GM23248 (cell line): ENCODE data around the gene WEE1. TPM values are rescaled to one million over a fixed set of nuclear protein-coding genes. Genes with fewer than 3 reads are reported as not detected.
A peak's percentile ranks its signal among the peaks of the same experiment; 100 is the strongest.

ENCODE experiments used
- DNase-seq: peaks from one replicate; pipeline ENCODE4 v3.0.0-alpha.2; 2015
- H2AFZ ChIP-seq: fragments of 200-600 bp; sonication (generic); 2 replicates; pipeline ENCODE4 v1.6.1; 2016; ENCODE audit warnings: antibody characterized with exemption
- H3F3A ChIP-seq: fragments of 200-600 bp; sonication (generic); 2 replicates; pipeline ENCODE4 v1.6.1; 2016; ENCODE audit warnings: mild to moderate bottlenecking, antibody characterized with exemption, mixed run types; ENCODE audit not compliant: insufficient read depth
- H3K27ac ChIP-seq: fragments of 200-600 bp; sonication (generic); 2 replicates; pipeline ENCODE4 v1.5.1; 2016; ENCODE audit warnings: mild to moderate bottlenecking
- H3K27me3 ChIP-seq: fragments of 200-600 bp; sonication (generic); replicated peaks from 2 replicates; pipeline ENCODE4 v1.6.1; 2016; ENCODE audit warnings: mild to moderate bottlenecking; ENCODE audit not compliant: insufficient read depth
- H3K36me3 ChIP-seq: fragments of 200-600 bp; sonication (generic); 2 replicates; pipeline ENCODE4 v1.6.1; 2016; ENCODE audit warnings: low read depth, mild to moderate bottlenecking
- H3K4me1 ChIP-seq: fragments of 200-600 bp; sonication (generic); 2 replicates; pipeline ENCODE4 v1.6.1; 2016; ENCODE audit warnings: mild to moderate bottlenecking; ENCODE audit not compliant: insufficient read depth
- H3K4me2 ChIP-seq: fragments of 200-600 bp; sonication (generic); one replicate; pipeline ENCODE4 v1.6.1; 2016; ENCODE audit warnings: mild to moderate bottlenecking; ENCODE audit not compliant: unreplicated experiment
- H3K4me3 ChIP-seq: fragments of 200-600 bp; sonication (generic); 2 replicates; pipeline ENCODE4 v1.5.1; 2016; ENCODE audit warnings: mild to moderate bottlenecking
- H3K79me2 ChIP-seq: fragments of 200-600 bp; sonication (generic); 2 replicates; pipeline ENCODE4 v1.6.1; 2016; ENCODE audit warnings: mild to moderate bottlenecking; ENCODE audit not compliant: insufficient read depth
- H3K9ac ChIP-seq: fragments of 200-600 bp; sonication (generic); 2 replicates; pipeline ENCODE4 v1.6.1; 2016; ENCODE audit warnings: mild to moderate bottlenecking
- H3K9me2 ChIP-seq: fragments of 200-600 bp; sonication (generic); 2 replicates; pipeline ENCODE4 v1.6.1; 2016; ENCODE audit warnings: mixed run types, mild to moderate bottlenecking, moderate library complexity; ENCODE audit not compliant: insufficient read depth
- H3K9me3 ChIP-seq: fragments of 200-600 bp; sonication (generic); one replicate; pipeline ENCODE4 v1.6.1; 2017; ENCODE audit warnings: low read depth
- H4K20me1 ChIP-seq: fragments of 200-600 bp; sonication (generic); 2 replicates; pipeline ENCODE4 v1.6.0; 2016; ENCODE audit not compliant: insufficient read depth
- EZH2 ChIP-seq: fragments of 200-600 bp; sonication (generic); IDR thresholded peaks from 2 replicates; pipeline ENCODE4 v1.6.1; 2018; ENCODE audit warnings: antibody characterized with exemption, mild to moderate bottlenecking; ENCODE audit not compliant: insufficient read depth, poor library complexity, severe bottlenecking
- EZH2phosphoT487 ChIP-seq: fragments of 200-600 bp; sonication (generic); IDR thresholded peaks from 2 replicates; pipeline ENCODE4 v1.6.1; 2018; ENCODE audit warnings: antibody characterized with exemption, moderate library complexity, mild to moderate bottlenecking, low read depth; ENCODE audit not compliant: insufficient read depth
- WGBS, 2 experiments: methylation state at CpG; one replicate each; pipeline ENCODE4 v1.1.6; 2015 to 2017; ENCODE audit warnings: low lambda C conversion rate in 2 of 2, low coverage in 1 of 2; ENCODE audit errors: missing lambda C conversion rate in 2 of 2; 5-methylcytosine and 5-hydroxymethylcytosine counted together
- in situ Hi-C: fragments of 300-500 bp; cut with MboI; formaldehyde crosslinking; loops from 2 replicates; pipeline ENCODE4 v1.15.0; 2020
- polyA plus RNA-seq: library from polyadenylated mRNA; unstranded; fragments of >200 nt; fragmentation: Nextera tagmentation; extraction: Ambion mirVana; gene quantifications from 2 replicates; pipeline ENCODE4 v1.2.1, GENCODE V29; 2016
- total RNA-seq: library from RNA; depleted of rRNA; stranded (reverse); fragments of >200 nt; shearing (Covaris generic); gene quantifications from 2 replicates; pipeline ENCODE4 v1.2.3, GENCODE V29; 2014

The WEE1 gene
- total and polyA plus RNA-seq, 2 experiments from 2014 or later = 13.1 to 35.2 TPM

- 92 to 93% methylated on average over 2 of the region's 2 CpGs for WGBS, 2 experiments
- Histone ChIP-seq H3F3A (peaks cover 44% of the 10 kb centered on the region), H3K4me1 (peaks cover 56% of the 10 kb centered on the region), H3K9me2 (no peaks in the 10 kb centered on the region), H3K9me3 (no peaks in the 10 kb centered on the region), H3K4me2 (peak overlapping the region; percentile 74), H3K27ac (peak overlapping the region; percentile 97), H3K27me3 (no peaks in the 10 kb centered on the region), H3K4me3 (peak overlapping the region; percentile 59), H2AFZ (peak overlapping the region; percentile 76), H3K36me3 (no peaks in the 10 kb centered on the region), H3K79me2 (no peaks in the 10 kb centered on the region), H3K9ac (peak overlapping the region; percentile 86), H4K20me1 (no peaks in the 10 kb centered on the region)
- peak; percentile 40 for DNase-seq
- in situ Hi-C loops = loop anchor here (10.0 kb wide), 1 partner anchor 80 kb away; no protein-coding TSS in a partner anchor
- TF ChIP-seq EZH2 (no peak), EZH2phosphoT487 (no peak)
These were observed 41.6 kb downstream of the WEE1 start for GRCh38 chr11:9615031-9615451.

- TF ChIP-seq EZH2 = no peak
- no peak for TF ChIP-seq EZH2phosphoT487
- Histone ChIP-seq H4K20me1 (no peaks in the 10 kb centered on the region), H3K36me3 (no peaks in the 10 kb centered on the region), H3K9me2 (no peaks in the 10 kb centered on the region), H3F3A (peaks cover 44% of the 10 kb centered on the region), H3K9me3 (no peaks in the 10 kb centered on the region), H2AFZ (no peak overlapping the region), H3K79me2 (no peaks in the 10 kb centered on the region), H3K27me3 (no peaks in the 10 kb centered on the region), H3K9ac (no peak overlapping the region), H3K4me3 (no peak overlapping the region), H3K27ac (peak overlapping the region; percentile 85), H3K4me2 (no peak overlapping the region), H3K4me1 (peaks cover 56% of the 10 kb centered on the region)
- WGBS, 2 experiments = 62 to 72% methylated on average over 2 of the region's 2 CpGs
- peak; percentile 35 for DNase-seq
- in situ Hi-C loops = loop anchor here (10.0 kb wide), 1 partner anchor 79 kb away; no protein-coding TSS in a partner anchor
These were observed 42.7 kb downstream of the WEE1 start for GRCh38 chr11:9616042-9616675.

GRCh38 chr11:9616858-9617257 is 43.4 kb downstream of the WEE1 start:
- no peak overlapping the region for H3K4me3 ChIP-seq
- no peaks in the 10 kb centered on the region for H3K36me3 ChIP-seq
- WGBS, 2 experiments = 90 to 96% methylated on average over 4 of the region's 4 CpGs
- H2AFZ ChIP-seq = peak overlapping the region; percentile 74; the same call in 1 of the 2 replicates
- no peak for TF ChIP-seq EZH2
- TF ChIP-seq EZH2phosphoT487 = no peak
- H3K79me2 ChIP-seq = no peaks in the 10 kb centered on the region
- no peaks in the 10 kb centered on the region for H3K9me3 ChIP-seq
- no peaks in the 10 kb centered on the region for H4K20me1 ChIP-seq
- no peaks in the 10 kb centered on the region for H3K9me2 ChIP-seq
- no peaks in the 10 kb centered on the region for H3K27me3 ChIP-seq
- H3K4me1 ChIP-seq = peaks cover 56% of the 10 kb centered on the region
- H3K4me2 ChIP-seq = peak overlapping the region; percentile 70
- peak; percentile 65 for DNase-seq
- H3F3A ChIP-seq = peaks cover 44% of the 10 kb centered on the region
- peak overlapping the region; percentile 85 for H3K27ac ChIP-seq
- in situ Hi-C loops = loop anchor here (10.0 kb wide), 1 partner anchor 78 kb away; no protein-coding TSS in a partner anchor
- H3K9ac ChIP-seq = no peak overlapping the region

- peak; percentile 91 for DNase-seq
- H3F3A ChIP-seq = peaks cover 34% of the 10 kb centered on the region
- peak overlapping the region; percentile 74 for H2AFZ ChIP-seq
- WGBS, 2 experiments = 3 to 6% methylated on average over 5 of the region's 5 CpGs
- no peaks in the 10 kb centered on the region for H3K79me2 ChIP-seq
- H3K4me2 ChIP-seq = peak overlapping the region; percentile 70
- no peaks in the 10 kb centered on the region for H3K9me2 ChIP-seq
- H3K9me3 ChIP-seq = no peaks in the 10 kb centered on the region
- no peaks in the 10 kb centered on the region for H3K27me3 ChIP-seq
- no peak for TF ChIP-seq EZH2
- TF ChIP-seq EZH2phosphoT487 = no peak
- H4K20me1 ChIP-seq = no peaks in the 10 kb centered on the region
- H3K4me3 ChIP-seq = peak overlapping the region; percentile 30; the same call in 1 of the 2 replicates
- in situ Hi-C loops = loop anchor here (10.0 kb wide), 1 partner anchor 77 kb away; no protein-coding TSS in a partner anchor
- H3K27ac ChIP-seq = peak overlapping the region; percentile 85
- peak overlapping the region; percentile 61 for H3K9ac ChIP-seq
- no peaks in the 10 kb centered on the region for H3K36me3 ChIP-seq
- H3K4me1 ChIP-seq = peaks cover 45% of the 10 kb centered on the region
These were observed 44.5 kb downstream of the WEE1 start for GRCh38 chr11:9617940-9618339.
